KMS-11 (cell line): ENCODE results near the gene BOD1.

ENCODE experiments used
- H2AFZ ChIP-seq: fragments of 200-600 bp; sonication (generic); 2 replicates; pipeline ENCODE4 v1.6.1; 2016; ENCODE audit warnings: antibody characterized with exemption, mixed run types, low read depth
- H3K27ac ChIP-seq: fragments of 200-600 bp; sonication (generic); 2 replicates; pipeline ENCODE4 v1.6.1; 2016; ENCODE audit warnings: mild to moderate bottlenecking, mixed run types
- H3K27me3 ChIP-seq: fragments of 200-600 bp; sonication (generic); 2 replicates; pipeline ENCODE4 v1.6.1; 2017; ENCODE audit warnings: mild to moderate bottlenecking, low read depth, mixed run types, moderate library complexity; ENCODE audit not compliant: insufficient read depth
- H3K36me3 ChIP-seq: fragments of 200-600 bp; sonication (generic); 2 replicates; pipeline ENCODE4 v1.6.1; 2017; ENCODE audit warnings: mild to moderate bottlenecking, mixed run types; ENCODE audit not compliant: insufficient read depth
- H3K4me1 ChIP-seq: fragments of 200-600 bp; sonication (generic); 2 replicates; pipeline ENCODE4 v1.6.1; 2016; ENCODE audit warnings: mild to moderate bottlenecking, low read depth, mixed run types; ENCODE audit not compliant: poor library complexity, severe bottlenecking
- H3K4me2 ChIP-seq: fragments of 200-600 bp; sonication (generic); 2 replicates; pipeline ENCODE4 v1.7.0; 2016; ENCODE audit warnings: mild to moderate bottlenecking, mixed run types
- H3K4me3 ChIP-seq: fragments of 200-600 bp; sonication (generic); IDR thresholded peaks from 2 replicates; pipeline ENCODE4 v1.6.1; 2017; ENCODE audit warnings: low read depth, low read length, mixed read lengths; ENCODE audit not compliant: insufficient read depth
- H3K79me2 ChIP-seq: fragments of 200-600 bp; sonication (generic); 2 replicates; pipeline ENCODE4 v1.6.1; 2016; ENCODE audit warnings: low read depth, mixed run types; ENCODE audit not compliant: insufficient read depth
- H3K9ac ChIP-seq: fragments of 200-600 bp; sonication (generic); 2 replicates; pipeline ENCODE4 v1.6.1; 2016; ENCODE audit warnings: mild to moderate bottlenecking, mixed run types
- H4K20me1 ChIP-seq: fragments of 200-600 bp; sonication (generic); 2 replicates; pipeline ENCODE4 v1.6.1; 2016; ENCODE audit warnings: mild to moderate bottlenecking, mixed run types; ENCODE audit not compliant: insufficient read depth
- CTCF ChIP-seq: fragments of 200-600 bp; sonication (generic); conservative IDR thresholded peaks from 2 replicates; pipeline ENCODE4 v1.6.1; 2017; ENCODE audit warnings: low read depth, mild to moderate bottlenecking, antibody characterized with exemption, low read length, moderate library complexity, mixed read lengths

BOD1 gene

GRCh38 chr5:173624282-173624681 lies 7.8 kb upstream of the BOD1 start:
- Histone ChIP-seq H3K27ac (no peak overlapping the region), H3K4me3 (no peak overlapping the region), H3K36me3 (no peaks in the 10 kb centered on the region), H3K4me2 (no peak overlapping the region), H3K79me2 (no peaks in the 10 kb centered on the region), H3K4me1 (peaks cover 18% of the 10 kb centered on the region), H3K9ac (no peak overlapping the region), H4K20me1 (no peaks in the 10 kb centered on the region), H3K27me3 (no peaks in the 10 kb centered on the region), H2AFZ (no peak overlapping the region)
- no peak for TF ChIP-seq CTCF

- Histone ChIP-seq H3K4me3 (no peak overlapping the region), H3K27me3 (no peaks in the 10 kb centered on the region), H3K36me3 (no peaks in the 10 kb centered on the region), H2AFZ (no peak overlapping the region), H3K79me2 (no peaks in the 10 kb centered on the region), H3K9ac (no peak overlapping the region), H3K4me1 (peaks cover 21% of the 10 kb centered on the region), H4K20me1 (no peaks in the 10 kb centered on the region), H3K4me2 (no peak overlapping the region), H3K27ac (no peak overlapping the region)
- no peak for TF ChIP-seq CTCF
Measured at GRCh38 chr5:173623789-173624188, 7.3 kb upstream of the BOD1 start.

- H3K4me2 ChIP-seq: no peak overlapping the region
- H3K4me1 ChIP-seq: peaks cover 21% of the 10 kb centered on the region
- TF ChIP-seq CTCF: no peak
- H2AFZ ChIP-seq: no peak overlapping the region
- no peak overlapping the region for H3K4me3 ChIP-seq
- H3K36me3 ChIP-seq: no peaks in the 10 kb centered on the region
- no peaks in the 10 kb centered on the region for H3K79me2 ChIP-seq
- no peak overlapping the region for H3K27ac ChIP-seq
- no peaks in the 10 kb centered on the region for H3K27me3 ChIP-seq
- H4K20me1 ChIP-seq: no peaks in the 10 kb centered on the region
- no peak overlapping the region for H3K9ac ChIP-seq
Measured at GRCh38 chr5:173623296-173623771, 6.9 kb upstream of the BOD1 start.

- H3K79me2 ChIP-seq: no peaks in the 10 kb centered on the region
- no peak overlapping the region for H3K4me2 ChIP-seq
- no peak overlapping the region for H2AFZ ChIP-seq
- H3K9ac ChIP-seq: no peak overlapping the region
- TF ChIP-seq CTCF: no peak
- no peak overlapping the region for H3K4me3 ChIP-seq
- H3K4me1 ChIP-seq: peaks cover 22% of the 10 kb centered on the region
- no peaks in the 10 kb centered on the region for H3K36me3 ChIP-seq
- H4K20me1 ChIP-seq: no peaks in the 10 kb centered on the region
- H3K27me3 ChIP-seq: no peaks in the 10 kb centered on the region
- no peak overlapping the region for H3K27ac ChIP-seq
Measured at GRCh38 chr5:173622183-173623047, 6.0 kb upstream of the BOD1 start.
